Retina (tissue), 1 donor: Measurements from ENCODE around the gene IFIH1.

Experiments used
- DNase-seq: peaks from one replicate; pipeline ENCODE4 v3.0.0-alpha.2; 2016

IFIH1 gene

GRCh38 chr2:162308747-162309503, 9.6 kb downstream of the IFIH1 start:
- no peak for DNase-seq

GRCh38 chr2:162305901-162306300, 12.6 kb downstream of the IFIH1 start:
- DNase-seq: no peak

- no peak for DNase-seq
Observed at GRCh38 chr2:162301877-162302276, 16.6 kb downstream of the IFIH1 start.

GRCh38 chr2:162301151-162301804, 17.2 kb downstream of the IFIH1 start:
- peak; percentile 62 for DNase-seq

- DNase-seq: no peak
Observed at GRCh38 chr2:162300266-162300665, 18.2 kb downstream of the IFIH1 start.

GRCh38 chr2:162298669-162299335, 19.7 kb downstream of the IFIH1 start:
- no peak for DNase-seq

GRCh38 chr2:162297925-162298552, 20.4 kb downstream of the IFIH1 start:
- DNase-seq: peak; percentile 40

- no peak for DNase-seq
Observed at GRCh38 chr2:162295009-162295408, 23.5 kb downstream of the IFIH1 start.

GRCh38 chr2:162293122-162293786, 25.2 kb downstream of the IFIH1 start:
- no peak for DNase-seq

GRCh38 chr2:162291748-162292147, 26.7 kb downstream of the IFIH1 start:
- no peak for DNase-seq

- no peak for DNase-seq
Observed at GRCh38 chr2:162282765-162283425, 35.6 kb downstream of the IFIH1 start.

GRCh38 chr2:162280654-162281053, 37.8 kb downstream of the IFIH1 start:
- DNase-seq: no peak

- no peak for DNase-seq
Observed at GRCh38 chr2:162277381-162277780, 41.1 kb downstream of the IFIH1 start.

GRCh38 chr2:162267996-162268395, 50.5 kb downstream of the IFIH1 start:
- DNase-seq: no peak

GRCh38 chr2:162267496-162267895, 51.0 kb downstream of the IFIH1 start:
- no peak for DNase-seq

- no peak for DNase-seq
Observed at GRCh38 chr2:162266460-162266760, 52.1 kb downstream of the IFIH1 start.

GRCh38 chr2:162265666-162266459, 52.6 kb downstream of the IFIH1 start:
- no peak for DNase-seq

GRCh38 chr2:162261032-162261945, 57.2 kb downstream of the IFIH1 start:
- no peak for DNase-seq

- DNase-seq: no peak
Observed at GRCh38 chr2:162258686-162259085, 59.8 kb downstream of the IFIH1 start.

- DNase-seq: no peak
Observed at GRCh38 chr2:162258169-162258568, 60.3 kb downstream of the IFIH1 start.

GRCh38 chr2:162257425-162257824, 61.1 kb downstream of the IFIH1 start:
- no peak for DNase-seq
